HUDEP-2 (cell line): ENCODE measurements around the gene MBD3L3.
A peak's percentile ranks its signal among the peaks of the same experiment; 100 is the strongest.
"Not testable (repeated sequence)": the region's sequence is repeated elsewhere in the genome, so short reads cannot be mapped to it uniquely, and the experiment has no call there.

Experiments used
- DNase-seq, 76 experiments: peaks; one replicate each; lab custom pipeline; 2025; ENCODE audit not compliant: unreplicated experiment in 76 of 76; lab: John Stamatoyannopoulos, UW

Gene MBD3L3

DNA sequence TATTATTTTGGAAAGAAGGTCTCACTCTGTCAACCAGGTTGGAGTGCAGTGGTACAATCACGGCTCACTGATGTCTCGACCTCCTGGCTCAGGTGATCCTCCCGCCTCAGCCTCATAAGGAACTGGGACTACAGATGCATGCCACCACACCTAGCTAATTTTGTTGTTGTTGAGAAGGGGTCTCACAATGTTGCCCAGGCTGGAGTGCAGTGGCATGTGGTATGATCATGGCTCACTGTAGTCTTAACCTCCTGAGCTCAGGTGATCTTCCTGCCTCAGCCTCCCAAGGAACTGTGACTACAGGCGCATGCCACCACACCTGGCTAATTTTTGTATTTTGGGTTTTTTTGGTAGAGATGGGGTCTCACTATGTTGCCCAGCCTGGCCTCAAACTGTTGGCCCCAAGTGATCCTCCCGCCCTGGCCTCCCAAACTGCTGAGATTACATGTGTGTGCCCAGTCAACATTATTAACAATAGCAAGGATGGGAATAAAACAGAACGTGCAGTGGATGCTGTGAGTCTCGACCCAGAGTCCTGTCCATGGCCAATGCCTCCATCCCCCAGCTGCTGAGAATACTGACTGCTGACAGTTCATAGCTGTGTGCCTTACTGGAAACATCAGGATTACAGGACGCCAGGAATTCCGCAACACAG is 5.4 kb upstream of the MBD3L3 start:
- no peak for DNase-seq

DNA sequence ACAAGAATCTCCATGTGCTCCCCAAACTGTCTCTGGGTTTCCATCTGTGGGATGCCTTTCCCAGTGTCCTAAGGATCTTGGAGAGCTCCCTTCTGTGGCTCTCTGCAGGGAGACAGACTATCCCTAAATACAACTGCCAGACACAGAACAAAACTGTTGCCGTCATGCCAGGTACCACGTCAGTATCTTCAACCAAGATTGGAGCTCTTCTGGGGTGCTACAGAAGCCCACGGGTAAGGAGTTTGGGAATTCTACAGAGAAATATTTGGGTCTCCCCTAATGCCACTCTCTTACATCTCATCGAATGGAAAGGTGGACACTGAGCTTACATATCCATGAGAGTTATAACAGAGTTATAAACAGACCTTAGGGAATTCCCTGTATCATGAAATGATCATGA is 4.9 kb upstream of the MBD3L3 start:
- no peak for DNase-seq

DNA sequence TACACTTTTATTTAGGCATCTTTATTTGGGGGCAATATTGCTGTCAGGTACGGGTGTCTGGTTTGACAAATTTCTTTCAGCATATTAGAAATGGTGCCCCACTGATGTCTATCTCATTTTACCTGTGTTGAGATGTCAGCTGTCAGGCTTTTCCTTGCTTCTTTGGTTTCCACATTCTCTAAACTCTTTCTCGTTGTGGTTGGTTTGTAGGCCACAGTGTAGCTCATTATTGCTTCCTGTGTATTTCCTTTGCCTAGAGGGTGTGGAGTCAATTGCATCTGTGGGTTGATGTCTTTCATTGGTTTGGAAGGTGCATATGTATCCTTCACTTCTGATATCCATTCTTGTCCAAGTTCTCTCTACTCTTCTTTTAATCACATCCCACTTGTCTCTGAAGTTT is 1.5 kb upstream of the MBD3L3 start:
- DNase-seq: not testable (repeated sequence)

DNA sequence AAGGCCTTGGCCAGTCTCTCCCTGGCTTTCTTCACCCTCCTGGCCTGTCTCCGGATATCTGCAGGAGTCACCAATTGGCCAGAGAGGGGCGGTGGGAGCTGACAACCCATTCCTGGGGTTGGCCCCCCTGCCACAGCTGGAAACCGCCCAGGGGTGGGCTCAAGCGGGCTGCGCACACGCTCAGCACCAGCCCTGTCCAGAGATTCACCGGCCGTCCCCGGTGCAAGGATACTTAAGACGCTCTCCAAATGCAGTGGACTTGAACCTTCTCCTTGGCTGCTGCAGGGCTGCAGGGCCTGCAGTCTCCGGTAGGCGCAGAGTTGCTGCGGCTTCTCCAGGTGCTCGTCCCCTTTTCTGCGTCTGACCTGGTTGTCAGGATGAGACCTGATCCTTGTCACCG is 2.1 kb downstream of the MBD3L3 start:
- DNase-seq: not testable (repeated sequence)

DNA sequence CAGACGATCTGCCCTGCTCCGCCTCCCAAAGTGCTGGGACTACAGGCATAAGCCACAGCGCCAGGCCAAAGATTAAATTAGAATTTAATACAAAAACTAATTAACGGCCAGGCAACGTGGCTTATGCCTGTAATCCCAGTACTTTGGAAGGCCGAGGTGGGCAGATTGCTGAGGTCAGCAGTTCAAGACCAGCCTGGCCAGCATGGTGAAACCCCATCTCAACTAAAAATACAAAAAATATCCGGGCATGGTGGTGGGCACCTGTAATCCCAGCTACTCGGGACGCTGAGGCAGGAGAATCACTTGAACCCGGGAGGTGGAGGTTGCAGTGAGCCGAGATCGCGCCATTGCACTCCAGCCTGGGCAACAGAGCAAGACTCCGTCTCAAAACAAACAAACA is 2.8 kb downstream of the MBD3L3 start:
- not testable (repeated sequence) for DNase-seq

DNA sequence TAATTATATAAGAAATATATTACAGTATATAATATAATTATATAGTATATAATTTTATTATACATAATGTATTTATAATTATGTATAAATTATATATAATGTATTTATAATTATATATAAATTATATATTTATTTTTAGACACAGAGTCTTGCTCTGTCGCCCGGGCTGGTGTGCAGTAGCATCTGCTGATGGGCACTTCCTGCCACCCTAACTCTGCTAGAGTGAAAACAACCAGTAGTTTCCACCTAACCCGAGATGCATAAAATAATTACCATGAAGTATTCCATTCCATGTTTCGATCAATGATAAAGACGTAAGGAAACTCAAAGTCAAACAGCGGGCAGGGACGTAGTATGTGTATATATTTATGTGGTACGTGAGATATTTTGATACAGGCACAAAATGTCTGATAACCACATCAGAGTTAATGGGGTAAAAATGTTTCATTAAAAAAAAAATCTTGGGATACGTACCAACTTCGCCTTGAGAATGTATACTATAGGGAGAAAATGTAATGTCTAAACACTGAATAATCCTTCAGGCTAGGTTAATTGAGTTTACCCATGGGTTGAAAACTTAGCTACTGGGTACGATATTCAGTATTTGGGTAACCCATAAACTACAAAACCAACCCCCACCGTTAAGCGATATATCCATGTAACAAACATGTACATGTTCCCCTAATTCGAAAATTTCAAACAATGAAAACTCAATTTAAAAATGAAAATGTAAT is 3.7 kb downstream of the MBD3L3 start:
- not testable (repeated sequence) for DNase-seq

DNA sequence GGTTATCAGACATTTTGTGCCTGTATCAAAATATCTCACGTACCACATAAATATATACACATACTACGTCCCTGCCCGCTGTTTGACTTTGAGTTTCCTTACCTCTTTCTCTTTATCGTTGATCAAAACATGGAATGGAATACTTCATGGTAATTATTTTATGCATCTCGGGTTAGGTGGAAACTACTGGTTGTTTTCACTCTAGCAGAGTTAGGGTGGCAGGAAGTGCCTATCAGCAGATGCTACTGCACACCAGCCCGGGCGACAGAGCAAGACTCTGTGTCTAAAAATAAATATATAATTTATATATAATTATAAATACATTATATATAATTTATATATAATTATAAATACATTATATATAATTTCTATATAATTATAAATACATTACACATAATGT is 5.6 kb downstream of the MBD3L3 start:
- not testable (repeated sequence) for DNase-seq

DNA sequence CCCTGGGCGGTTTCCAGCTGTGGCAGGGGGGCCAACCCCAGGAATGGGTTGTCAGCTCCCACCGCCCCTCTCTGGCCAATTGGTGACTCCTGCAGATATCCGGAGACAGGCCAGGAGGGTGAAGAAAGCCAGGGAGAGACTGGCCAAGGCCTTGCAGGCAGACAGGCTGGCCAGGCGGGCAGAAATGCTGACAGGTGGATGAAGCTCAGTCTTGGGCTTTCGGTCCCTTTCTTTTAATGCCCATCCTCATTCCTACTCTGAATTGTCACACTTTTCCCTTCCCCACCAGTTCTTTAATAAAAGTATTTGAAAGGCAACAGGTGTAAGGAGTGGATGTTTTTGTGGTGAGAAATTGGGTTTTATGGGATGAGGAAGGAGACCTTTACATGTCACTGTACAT is 7.1 kb downstream of the MBD3L3 start:
- not testable (repeated sequence) for DNase-seq

DNA sequence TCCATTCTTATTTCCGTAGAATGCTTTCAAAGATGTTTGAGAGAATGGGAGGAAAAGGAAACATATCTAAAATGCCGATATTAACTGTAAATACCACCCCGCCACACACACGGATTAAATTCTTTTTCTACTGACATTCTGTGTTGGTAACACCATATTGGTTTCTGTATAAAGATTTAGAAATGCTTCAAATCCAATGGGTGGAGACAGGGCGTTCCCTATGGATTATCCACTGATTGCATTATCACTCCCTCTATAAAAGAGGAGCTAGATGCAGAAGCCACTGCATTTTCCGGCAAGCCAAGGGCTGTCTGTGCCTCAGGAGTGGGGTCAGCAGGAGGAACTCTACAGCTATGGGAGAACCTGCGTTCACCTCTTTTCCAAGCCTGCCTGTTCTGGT is 9.5 kb downstream of the MBD3L3 start, which contains the start of gene MBD3L2:
Gene MBD3L2, plus strand, starts transcription at position 301 of the 400 bp plus-strand sequence. Its CDS starts 53 bp downstream, at position 354.
- DNase-seq: not testable (repeated sequence)

DNA sequence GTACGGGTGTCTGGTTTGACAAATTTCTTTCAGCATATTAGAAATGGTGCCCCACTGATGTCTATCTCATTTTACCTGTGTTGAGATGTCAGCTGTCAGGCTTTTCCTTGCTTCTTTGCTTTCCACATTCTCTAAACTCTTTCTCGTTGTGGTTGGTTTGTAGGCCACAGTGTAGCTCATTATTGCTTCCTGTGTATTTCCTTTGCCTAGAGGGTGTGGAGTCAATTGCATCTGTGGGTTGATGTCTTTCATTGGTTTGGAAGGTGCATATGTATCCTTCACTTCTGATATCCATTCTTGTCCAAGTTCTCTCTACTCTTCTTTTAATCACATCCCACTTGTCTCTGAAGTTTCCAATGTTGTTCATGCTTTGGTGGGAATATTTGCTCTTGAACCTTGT is 16.9 kb downstream of the MBD3L3 start:
- not testable (repeated sequence) for DNase-seq

DNA sequence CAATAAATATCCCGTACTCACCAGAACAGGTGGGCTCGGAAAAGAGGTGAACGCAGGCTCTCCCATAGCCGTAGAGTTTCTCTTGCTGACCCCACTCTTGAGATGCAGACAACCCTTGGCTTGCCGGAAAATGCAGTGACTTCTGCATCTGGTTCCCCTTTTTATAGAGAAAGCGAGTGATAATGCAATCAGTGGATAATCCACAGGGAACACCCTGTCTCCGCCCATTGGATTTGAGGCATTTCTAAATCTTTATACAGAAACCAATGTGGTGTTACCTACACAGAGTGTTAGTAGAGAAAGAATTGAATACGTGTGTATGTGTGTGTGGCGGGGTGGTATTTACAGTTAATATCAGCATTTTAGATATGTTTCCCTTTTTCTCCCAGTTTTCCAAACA is 18.4 kb downstream of the MBD3L3 start, which contains the start of gene MBD3L4:
Gene MBD3L4, minus strand, starts transcription at position 101 of the 400 bp plus-strand sequence. Its CDS starts 35 bp downstream, at position 66.
- DNase-seq: not testable (repeated sequence)

DNA sequence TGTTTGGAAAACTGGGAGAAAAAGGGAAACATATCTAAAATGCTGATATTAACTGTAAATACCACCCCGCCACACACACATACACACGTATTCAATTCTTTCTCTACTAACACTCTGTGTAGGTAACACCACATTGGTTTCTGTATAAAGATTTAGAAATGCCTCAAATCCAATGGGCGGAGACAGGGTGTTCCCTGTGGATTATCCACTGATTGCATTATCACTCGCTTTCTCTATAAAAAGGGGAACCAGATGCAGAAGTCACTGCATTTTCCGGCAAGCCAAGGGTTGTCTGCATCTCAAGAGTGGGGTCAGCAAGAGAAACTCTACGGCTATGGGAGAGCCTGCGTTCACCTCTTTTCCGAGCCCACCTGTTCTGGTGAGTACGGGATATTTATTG is 28.2 kb downstream of the MBD3L3 start, which contains the start of gene MBD3L5:
Gene MBD3L5, plus strand, starts transcription at position 301 of the 400 bp plus-strand sequence. Its CDS starts 34 bp downstream, at position 335.
- DNase-seq: not testable (repeated sequence)

DNA sequence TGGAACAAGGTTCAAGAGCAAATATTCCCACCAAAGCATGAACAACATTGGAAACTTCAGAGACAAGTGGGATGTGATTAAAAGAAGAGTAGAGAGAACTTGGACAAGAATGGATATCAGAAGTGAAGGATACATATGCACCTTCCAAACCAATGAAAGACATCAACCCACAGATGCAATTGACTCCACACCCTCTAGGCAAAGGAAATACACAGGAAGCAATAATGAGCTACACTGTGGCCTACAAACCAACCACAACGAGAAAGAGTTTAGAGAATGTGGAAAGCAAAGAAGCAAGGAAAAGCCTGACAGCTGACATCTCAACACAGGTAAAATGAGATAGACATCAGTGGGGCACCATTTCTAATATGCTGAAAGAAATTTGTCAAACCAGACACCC is 29.7 kb downstream of the MBD3L3 start:
- not testable (repeated sequence) for DNase-seq

DNA sequence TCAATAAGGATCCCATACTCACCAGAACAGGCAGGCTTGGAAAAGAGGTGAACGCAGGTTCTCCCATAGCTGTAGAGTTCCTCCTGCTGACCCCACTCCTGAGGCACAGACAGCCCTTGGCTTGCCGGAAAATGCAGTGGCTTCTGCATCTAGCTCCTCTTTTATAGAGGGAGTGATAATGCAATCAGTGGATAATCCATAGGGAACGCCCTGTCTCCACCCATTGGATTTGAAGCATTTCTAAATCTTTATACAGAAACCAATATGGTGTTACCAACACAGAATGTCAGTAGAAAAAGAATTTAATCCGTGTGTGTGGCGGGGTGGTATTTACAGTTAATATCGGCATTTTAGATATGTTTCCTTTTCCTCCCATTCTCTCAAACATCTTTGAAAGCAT is 37.1 kb downstream of the MBD3L3 start, which contains the start of gene MBD3L2B:
Gene MBD3L2B, minus strand, starts transcription at position 101 of the 400 bp plus-strand sequence. Its CDS starts 34 bp downstream, at position 67.
- DNase-seq: not testable (repeated sequence)

DNA sequence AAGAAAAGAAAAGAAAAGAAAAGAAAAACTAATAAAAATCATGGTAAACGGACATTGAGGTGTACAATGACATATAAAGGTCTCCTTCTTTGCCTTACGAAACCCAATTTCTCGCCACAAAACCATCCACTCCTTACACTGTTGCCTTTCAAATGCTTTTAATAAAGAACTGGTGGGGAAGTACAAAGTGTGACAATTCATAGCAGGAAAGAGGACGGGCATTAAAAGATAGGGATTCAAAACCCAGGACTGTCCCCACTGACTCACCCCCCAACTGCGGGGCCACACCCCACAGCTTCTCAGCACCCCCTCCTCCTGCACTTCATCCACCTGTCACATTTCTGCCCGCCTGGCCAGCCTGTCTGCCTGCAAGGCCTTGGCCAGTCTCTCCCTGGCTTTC is 39.6 kb downstream of the MBD3L3 start:
- no peak for DNase-seq

DNA sequence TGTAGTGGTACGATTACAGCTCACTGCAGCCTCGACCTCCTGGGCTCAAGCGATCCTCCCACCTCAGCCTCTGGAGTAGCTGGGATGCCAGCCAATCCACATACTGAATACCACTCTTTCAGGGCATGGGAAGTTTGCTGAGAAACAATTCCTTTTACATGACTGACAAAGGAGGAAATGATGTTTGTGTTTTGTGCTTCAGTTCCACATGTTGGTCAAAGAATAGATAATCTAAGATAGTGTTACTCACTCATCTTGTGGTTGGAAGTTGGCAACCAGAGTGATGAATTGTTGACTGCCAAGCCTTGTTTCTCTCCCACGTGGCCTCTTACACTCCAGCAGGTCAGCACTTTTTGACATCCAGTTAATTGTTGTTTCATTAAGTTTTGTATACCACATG is 44.8 kb downstream of the MBD3L3 start:
- DNase-seq: peak in 47 of 76 experiments; percentile 4 to 80 (median 50)

DNA sequence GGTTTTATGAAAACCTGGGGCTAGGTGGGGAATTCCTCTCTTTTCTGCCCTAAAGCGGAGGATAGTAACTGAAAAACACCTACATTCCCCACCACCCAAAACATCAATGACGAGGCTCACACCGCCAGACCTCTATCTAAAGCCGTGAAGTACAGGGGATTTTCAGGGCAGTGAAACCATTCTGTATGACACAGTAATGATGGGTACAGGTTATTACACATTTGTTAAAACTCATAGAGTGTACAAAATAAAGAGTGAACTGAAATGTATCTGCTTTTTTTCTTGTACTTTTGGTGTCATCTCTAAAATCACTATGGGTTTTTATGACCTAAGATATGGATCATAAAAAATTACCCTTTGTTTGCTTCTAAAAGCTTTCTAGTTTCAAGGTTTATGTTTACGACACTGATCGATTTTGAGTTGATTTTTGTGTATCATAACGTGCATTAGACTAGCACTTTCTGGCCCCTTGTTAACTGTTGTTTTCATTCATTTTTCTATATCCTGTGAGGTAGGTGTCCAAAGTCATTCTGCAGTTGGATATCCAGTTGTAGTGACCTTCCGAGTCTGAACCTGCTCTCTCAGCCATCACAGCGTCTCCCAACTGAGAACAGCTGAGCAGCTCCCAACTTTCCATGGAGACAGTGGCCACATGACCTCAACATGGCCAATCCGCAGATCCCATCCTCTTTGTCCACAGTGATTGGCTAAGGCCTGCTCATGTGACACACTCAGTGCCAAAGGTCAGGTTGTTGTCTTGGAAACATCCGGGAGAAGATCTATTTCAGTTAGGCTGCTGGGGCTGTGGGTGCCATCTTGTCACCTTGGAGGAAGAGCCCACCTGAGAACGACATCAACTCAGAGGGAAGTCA is 47.5 kb downstream of the MBD3L3 start:
- DNase-seq: no peak

DNA sequence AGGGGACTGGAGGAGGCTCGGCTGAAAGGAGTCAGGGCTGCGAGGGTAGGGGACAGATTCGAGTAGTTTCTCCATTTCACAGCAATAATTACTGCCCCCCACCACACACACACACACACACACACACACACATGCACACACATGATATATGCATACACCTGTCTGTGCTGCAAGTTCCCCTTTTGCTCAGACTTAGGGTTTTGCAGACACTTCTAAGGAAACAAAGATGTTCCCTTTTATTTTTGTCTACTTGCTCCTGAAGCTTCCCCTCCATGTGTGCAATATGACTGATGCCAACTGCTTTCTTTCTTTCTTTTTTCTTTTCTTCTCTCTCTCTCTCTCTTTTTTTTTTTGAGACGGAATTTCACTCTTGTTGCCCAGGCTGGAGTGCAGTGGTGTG is 50.6 kb downstream of the MBD3L3 start:
- no peak for DNase-seq
